ENCODE results near the gene ACAA1. TPM values are rescaled to one million over a fixed set of nuclear protein-coding genes. Genes with fewer than 3 reads are reported as not detected.
A peak's percentile ranks its signal among the peaks of the same experiment; 100 is the strongest.

Gene ACAA1
- total RNA-seq, 1 donor from 2014 or later, result 50.2 TPM

GRCh38 chr3:38117748-38118420 lies 19.0 kb downstream of the ACAA1 start:
- Mint-ChIP-seq H3K27ac (ENCODE audit: unreplicated experiment) (no peak overlapping the region), H3K27me3 (ENCODE audit: low read depth) (no peaks in the 10 kb centered on the region), H3K4me1 (no peaks in the 10 kb centered on the region), H3K36me3 (ENCODE audit: low read depth) (peaks cover 3% of the 10 kb centered on the region), H3K4me3 (no peak overlapping the region), H3K9me3 (no peaks in the 10 kb centered on the region)
- TF ChIP-seq CTCF (conservative IDR thresholded peaks at IDR 0.05), result peak; percentile 70
- DNase-seq (ENCODE audit: low read depth, low spot score), result peak; percentile 39

- Mint-ChIP-seq H3K27me3 (ENCODE audit: low read depth) (no peaks in the 10 kb centered on the region), H3K4me1 (no peaks in the 10 kb centered on the region), H3K4me3 (no peak overlapping the region), H3K36me3 (ENCODE audit: low read depth) (no peaks in the 10 kb centered on the region), H3K27ac (ENCODE audit: unreplicated experiment) (no peak overlapping the region), H3K9me3 (no peaks in the 10 kb centered on the region)
- TF ChIP-seq CTCF (conservative IDR thresholded peaks at IDR 0.05), result no peak
- no peak for DNase-seq (ENCODE audit: low read depth, low spot score)
Measured at GRCh38 chr3:38117163-38117716, 19.7 kb downstream of the ACAA1 start.

GRCh38 chr3:38116471-38117162 lies 20.3 kb downstream of the ACAA1 start:
- H3K9me3 Mint-ChIP-seq, result no peaks in the 10 kb centered on the region
- H3K4me1 Mint-ChIP-seq, result no peaks in the 10 kb centered on the region
- no peak overlapping the region for H3K4me3 Mint-ChIP-seq
- DNase-seq (ENCODE audit: low read depth, low spot score), result no peak
- H3K27ac Mint-ChIP-seq (ENCODE audit: unreplicated experiment), result no peak overlapping the region
- no peaks in the 10 kb centered on the region for H3K27me3 Mint-ChIP-seq (ENCODE audit: low read depth)
- no peak for TF ChIP-seq CTCF (conservative IDR thresholded peaks at IDR 0.05)
- H3K36me3 Mint-ChIP-seq (ENCODE audit: low read depth), result no peaks in the 10 kb centered on the region

DNA sequence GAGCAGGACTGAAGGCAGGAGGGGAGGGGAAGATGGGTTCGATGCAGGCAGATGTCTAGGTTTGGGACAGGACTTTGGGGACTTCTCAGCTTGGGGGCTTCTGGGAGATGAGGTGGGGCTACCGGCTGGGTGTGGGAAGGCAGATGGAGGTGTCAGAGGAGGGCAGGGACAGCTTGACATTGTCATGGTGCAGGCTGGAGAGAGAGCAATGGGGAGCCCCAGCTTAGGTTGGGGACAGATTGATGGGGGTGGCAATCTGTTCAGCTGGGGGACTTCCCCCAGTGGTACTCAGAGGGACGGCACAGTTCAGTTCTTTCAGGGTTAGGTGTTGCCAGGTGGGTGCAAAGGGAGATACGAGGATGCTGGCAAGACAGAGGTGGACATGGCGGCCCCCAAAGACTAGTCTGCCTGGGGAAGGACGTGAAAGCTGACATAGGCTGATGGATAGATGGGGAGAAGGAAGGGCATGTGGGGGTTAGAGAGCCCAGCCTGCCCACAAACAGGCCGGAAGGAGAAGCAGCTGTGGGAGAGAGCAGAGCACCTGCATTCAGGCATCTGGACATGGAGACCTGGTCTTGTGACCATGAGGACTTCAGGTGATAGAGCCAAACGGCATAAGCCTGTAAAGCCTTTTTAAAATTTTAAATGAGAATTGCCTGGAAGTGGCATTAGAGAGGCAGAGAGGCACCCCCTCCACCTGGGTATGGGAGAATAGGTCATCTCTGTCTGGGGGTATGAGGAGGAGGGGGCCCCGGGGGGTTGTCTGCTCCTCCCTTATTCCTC lies 21.1 kb downstream of the ACAA1 start:
- H3K36me3 Mint-ChIP-seq (ENCODE audit: low read depth), result no peaks in the 10 kb centered on the region
- no peaks in the 10 kb centered on the region for H3K9me3 Mint-ChIP-seq
- H3K4me3 Mint-ChIP-seq, result no peak overlapping the region
- no peaks in the 10 kb centered on the region for H3K4me1 Mint-ChIP-seq
- no peak for TF ChIP-seq CTCF (conservative IDR thresholded peaks at IDR 0.05)
- H3K27ac Mint-ChIP-seq (ENCODE audit: unreplicated experiment), result no peak overlapping the region
- no peaks in the 10 kb centered on the region for H3K27me3 Mint-ChIP-seq (ENCODE audit: low read depth)
- DNase-seq (ENCODE audit: low read depth, low spot score), result no peak

DNA sequence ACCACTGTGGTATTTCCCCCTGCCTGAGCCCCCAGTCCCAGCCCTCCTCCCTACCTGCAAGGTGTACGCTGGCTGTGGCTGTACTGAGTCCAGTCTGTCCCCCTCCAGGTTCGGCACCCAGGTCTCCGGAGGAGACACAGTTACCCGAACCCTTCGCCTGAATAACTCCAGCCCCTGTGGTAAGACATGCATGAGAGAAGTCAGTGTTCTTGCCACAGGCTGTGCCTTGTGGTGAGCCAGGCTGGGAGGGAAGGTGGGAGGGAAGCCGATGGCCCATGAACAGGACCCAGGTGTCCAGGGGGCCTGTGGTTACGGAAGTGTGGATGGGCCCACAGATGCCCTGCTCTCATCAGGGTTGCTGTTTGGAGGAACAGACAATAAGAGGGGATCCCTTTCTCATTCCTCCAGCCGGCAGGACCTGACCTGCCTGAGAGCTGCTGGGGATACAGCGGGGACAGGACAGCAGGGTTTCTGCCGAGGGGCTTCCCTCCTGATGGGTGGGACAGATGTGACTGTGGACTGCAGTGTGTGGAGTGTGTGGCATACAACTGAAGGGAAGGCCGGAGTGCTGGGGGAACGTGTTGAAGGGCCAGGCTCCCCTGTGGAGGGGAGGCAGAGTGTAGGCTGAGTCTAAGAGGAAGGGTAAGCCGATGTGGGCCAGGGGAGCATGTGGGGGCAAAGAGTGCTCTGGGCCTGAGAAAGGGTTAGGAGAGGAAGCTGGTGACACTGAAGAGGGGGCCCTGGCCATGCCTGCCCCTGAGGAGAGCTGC lies 21.9 kb downstream of the ACAA1 start:
- Mint-ChIP-seq H3K36me3 (ENCODE audit: low read depth) (no peaks in the 10 kb centered on the region), H3K27me3 (ENCODE audit: low read depth) (no peaks in the 10 kb centered on the region), H3K4me3 (no peak overlapping the region), H3K4me1 (no peaks in the 10 kb centered on the region), H3K27ac (ENCODE audit: unreplicated experiment) (no peak overlapping the region), H3K9me3 (no peaks in the 10 kb centered on the region)
- DNase-seq (ENCODE audit: low read depth, low spot score), result no peak
- no peak for TF ChIP-seq CTCF (conservative IDR thresholded peaks at IDR 0.05)
